H1 (cell line): Measurements from ENCODE around the gene TTLL9.

Experiments
- ATF3 ChIP-seq: IDR thresholded peaks from 2 replicates; pipeline ENCODE4 v1.6.1; 2011; ENCODE audit warnings: low read depth, mild to moderate bottlenecking, low read length; ENCODE audit not compliant: insufficient read depth
- BRCA1 ChIP-seq: IDR thresholded peaks from 2 replicates; pipeline ENCODE4 v1.6.1; 2012; ENCODE audit warnings: low read depth, low read length, improper control_type of control experiment
- CHD2 ChIP-seq: IDR thresholded peaks from 2 replicates; pipeline ENCODE4 v1.6.1; 2012; ENCODE audit warnings: low read length, improper control_type of control experiment
- CTCF ChIP-seq, 3 experiments: IDR thresholded peaks; 1 replicate in 2 of 3; 2 replicates in 1 of 3; pipeline versions ENCODE4 v1.5.1 to v1.6.1; 2011; ENCODE audit warnings: low read length in 3 of 3, mild to moderate bottlenecking in 3 of 3, inconsistent platforms in 2 of 3, low read depth in 1 of 3, moderate library complexity in 1 of 3; ENCODE audit not compliant: insufficient read depth in 1 of 3; ENCODE audit errors: control extremely low read depth in 1 of 3
- EZH2 ChIP-seq: fragments of 200-600 bp; sonication (generic); IDR thresholded peaks from 2 replicates; pipeline ENCODE4 v1.7.1; 2012; ENCODE audit warnings: low read depth, mild to moderate bottlenecking, moderate library complexity, low read length, inconsistent platforms; ENCODE audit not compliant: severe bottlenecking
- JUND ChIP-seq: IDR thresholded peaks from 2 replicates; pipeline ENCODE4 v1.6.1; 2011; ENCODE audit warnings: mild to moderate bottlenecking, improper control_type of control experiment, low read length
- NANOG ChIP-seq: IDR thresholded peaks from 2 replicates; pipeline ENCODE4 v1.6.1; 2011; ENCODE audit warnings: low read length, low read depth, mild to moderate bottlenecking, inconsistent platforms; ENCODE audit not compliant: insufficient read depth, poor library complexity, severe bottlenecking
- POLR2A ChIP-seq, 2 experiments: IDR thresholded peaks; 1 replicate in 1 of 2; 2 replicates in 1 of 2; pipeline ENCODE4 v1.6.1; 2011; ENCODE audit warnings: low read depth in 2 of 2, low read length in 2 of 2, mild to moderate bottlenecking in 2 of 2; ENCODE audit errors: control extremely low read depth in 1 of 2
- POLR2AphosphoS5 ChIP-seq: IDR thresholded peaks from 2 replicates; pipeline ENCODE4 v1.6.1; 2011; ENCODE audit warnings: low read depth, low read length
- SP1 ChIP-seq: IDR thresholded peaks from 2 replicates; pipeline ENCODE4 v1.6.1; 2011; ENCODE audit warnings: low read depth, low read length
- SP4 ChIP-seq: IDR thresholded peaks from 2 replicates; pipeline ENCODE4 v1.6.1; 2012; ENCODE audit warnings: low read length, inconsistent platforms
- USF2 ChIP-seq: IDR thresholded peaks from 2 replicates; pipeline ENCODE4 v1.6.1; 2011; ENCODE audit warnings: low read length, improper control_type of control experiment

GRCh38 chr20:31831211-31831610 lies 39.2 kb upstream of the TTLL9 start:
- TF ChIP-seq BRCA1 (no peak), POLR2A (IDR thresholded peaks at IDR 0.05; ENCODE audit: control extremely low read depth in 1 of 2, low read depth in 2 of 2, low read length in 2 of 2) (no peak), CHD2 (no peak), SP4 (no peak), JUND (no peak), CTCF (IDR thresholded peaks at IDR 0.05; ENCODE audit: control extremely low read depth in 1 of 3, insufficient read depth in 1 of 3, low read depth in 1 of 3, low read length in 3 of 3) (no peak), EZH2 (no peak), POLR2AphosphoS5 (no peak), USF2 (no peak), NANOG (no peak), SP1 (no peak), ATF3 (no peak)
